ENCODE results near the gene KLHL6.
"Not testable (repeated sequence)": the region's sequence is repeated elsewhere in the genome, so short reads cannot be mapped to it uniquely, and the experiment has no call there.

- TF ChIP-seq CTCF, POLR2A, POLR2AphosphoS5, EP300 (IDR thresholded peaks at IDR 0.05): not testable (repeated sequence)
Measured at GRCh38 chr3:183520295-183520694, 35.2 kb downstream of the KLHL6 start.

All from suprapubic skin (tissue), 4 donors.